ENCODE measurements around the gene IGFN1.

Gene IGFN1

DNA sequence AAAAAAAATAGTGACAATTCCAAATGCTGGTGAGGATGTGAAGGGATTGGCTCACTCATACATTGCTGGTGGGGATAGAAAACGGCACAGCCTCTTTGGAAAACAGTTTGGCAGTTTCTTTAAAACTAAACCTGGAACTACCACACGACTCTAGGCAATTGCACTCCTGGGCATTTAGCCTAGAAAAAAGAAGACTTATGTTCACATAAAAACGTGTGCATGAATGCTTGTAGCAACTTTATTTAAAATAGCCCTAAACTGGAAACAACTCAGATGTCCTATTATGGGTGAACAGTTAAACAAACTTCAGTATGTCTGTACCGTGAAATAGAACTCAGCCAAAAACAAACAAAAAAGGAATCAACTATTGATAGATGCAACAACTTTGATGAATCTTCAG lies 26.9 kb upstream of the IGFN1 start:
- FAIRE-seq (peak; percentile 77), DNase-seq (ENCODE audit: insufficient read length, low spot score) (no peak)
- TF ChIP-seq, protein P1, sequence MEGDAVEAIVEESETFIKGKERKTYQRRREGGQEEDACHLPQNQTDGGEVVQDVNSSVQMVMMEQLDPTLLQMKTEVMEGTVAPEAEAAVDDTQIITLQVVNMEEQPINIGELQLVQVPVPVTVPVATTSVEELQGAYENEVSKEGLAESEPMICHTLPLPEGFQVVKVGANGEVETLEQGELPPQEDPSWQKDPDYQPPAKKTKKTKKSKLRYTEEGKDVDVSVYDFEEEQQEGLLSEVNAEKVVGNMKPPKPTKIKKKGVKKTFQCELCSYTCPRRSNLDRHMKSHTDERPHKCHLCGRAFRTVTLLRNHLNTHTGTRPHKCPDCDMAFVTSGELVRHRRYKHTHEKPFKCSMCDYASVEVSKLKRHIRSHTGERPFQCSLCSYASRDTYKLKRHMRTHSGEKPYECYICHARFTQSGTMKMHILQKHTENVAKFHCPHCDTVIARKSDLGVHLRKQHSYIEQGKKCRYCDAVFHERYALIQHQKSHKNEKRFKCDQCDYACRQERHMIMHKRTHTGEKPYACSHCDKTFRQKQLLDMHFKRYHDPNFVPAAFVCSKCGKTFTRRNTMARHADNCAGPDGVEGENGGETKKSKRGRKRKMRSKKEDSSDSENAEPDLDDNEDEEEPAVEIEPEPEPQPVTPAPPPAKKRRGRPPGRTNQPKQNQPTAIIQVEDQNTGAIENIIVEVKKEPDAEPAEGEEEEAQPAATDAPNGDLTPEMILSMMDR (IDR thresholded peaks at IDR 0.05; ENCODE audit: insufficient read depth, missing control alignments): no peak

DNA sequence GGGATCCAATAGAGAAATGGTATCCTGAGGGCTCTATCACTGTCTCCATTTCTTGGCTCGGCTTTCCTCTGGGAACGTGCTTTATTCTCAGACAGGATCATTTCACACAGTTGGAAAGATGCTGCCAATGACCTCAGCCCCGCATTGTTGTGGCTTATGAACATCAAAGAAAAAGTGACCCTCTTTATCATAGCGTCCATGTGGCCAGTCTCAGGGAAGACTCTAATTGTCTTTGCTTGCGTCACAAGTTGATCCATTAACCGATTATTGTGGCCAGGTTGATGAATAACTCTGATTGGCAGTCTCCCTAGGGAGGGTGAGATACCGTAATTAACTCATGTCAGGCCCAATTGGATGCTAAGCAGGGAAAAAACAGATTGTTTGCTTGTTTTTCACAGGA lies 26.0 kb upstream of the IGFN1 start:
- DNase-seq (ENCODE audit: insufficient read length, low spot score): no peak
- peak; percentile 96 for FAIRE-seq

DNA sequence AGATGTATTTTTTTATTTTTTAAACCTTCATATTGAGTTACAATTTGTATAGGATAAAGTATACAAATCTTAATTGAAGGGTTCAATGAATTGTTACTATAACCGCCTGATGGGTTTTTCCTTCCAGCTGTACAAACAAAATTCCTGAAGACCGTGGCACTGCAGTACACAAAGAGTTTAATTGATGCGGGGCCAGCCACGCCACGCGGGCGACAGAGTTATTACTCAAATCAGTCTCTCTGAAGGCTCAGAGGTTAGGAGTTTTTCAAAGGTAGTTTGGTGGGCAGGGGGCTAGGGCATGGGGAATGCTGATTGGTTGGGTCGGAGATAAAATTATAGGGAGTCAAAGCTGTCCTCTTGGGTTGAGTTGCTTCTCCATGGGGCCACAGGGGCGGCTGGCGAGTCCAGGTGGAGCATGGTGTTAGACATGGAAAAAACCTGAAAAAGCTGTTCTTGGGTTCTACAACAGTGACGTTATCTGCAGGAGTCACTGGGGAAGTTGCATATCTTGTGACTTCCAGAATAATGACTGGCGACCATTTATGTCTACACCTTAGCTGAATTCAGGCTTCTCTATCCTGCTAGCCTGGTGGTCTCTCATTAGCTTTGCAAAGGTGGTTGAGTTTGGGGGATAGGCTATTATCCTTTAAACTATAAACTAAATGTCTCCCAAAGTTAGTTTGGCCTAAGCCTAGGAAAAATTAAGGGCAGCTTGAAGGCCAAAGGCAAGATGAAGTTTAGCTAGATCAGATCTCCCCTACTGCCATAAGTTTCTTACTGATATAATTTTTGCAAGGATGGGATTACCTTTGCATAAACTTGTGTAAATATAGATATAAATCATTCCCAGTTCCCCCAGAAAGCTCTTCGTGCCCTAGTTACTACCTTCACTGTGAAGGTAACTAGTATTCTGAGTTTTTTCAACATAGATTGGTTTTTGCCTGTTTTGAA lies 23.3 kb upstream of the IGFN1 start:
- FAIRE-seq (no peak), DNase-seq (ENCODE audit: insufficient read length, low spot score) (no peak)
- TF ChIP-seq, protein P1 (IDR thresholded peaks at IDR 0.05; ENCODE audit: insufficient read depth, missing control alignments): no peak

More for the DNA sequence above, 26.0 kb upstream of the IGFN1 start:
- TF ChIP-seq, protein P1 (IDR thresholded peaks at IDR 0.05; ENCODE audit: insufficient read depth, missing control alignments): no peak

DNA sequence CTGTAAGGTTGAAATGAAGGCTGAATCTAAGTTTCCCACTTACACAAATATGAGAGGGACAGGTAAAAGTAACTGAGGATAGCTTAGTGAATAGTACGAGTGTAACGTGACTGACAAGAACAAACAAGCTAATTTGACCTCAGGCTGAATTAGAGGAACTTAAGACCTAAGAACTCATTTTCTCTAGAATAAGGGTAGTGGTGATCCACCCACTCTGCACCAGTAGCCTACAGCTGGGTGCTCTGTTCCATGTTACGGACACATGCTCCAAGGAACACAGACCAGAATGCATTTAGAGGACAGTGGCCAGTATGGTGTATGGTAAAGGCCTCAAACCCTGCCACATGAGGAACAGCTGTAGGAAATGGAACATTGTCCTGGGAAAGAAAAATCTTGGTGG lies 21.4 kb upstream of the IGFN1 start:
- TF ChIP-seq, protein P1 (IDR thresholded peaks at IDR 0.05; ENCODE audit: insufficient read depth, missing control alignments): no peak
- no peak for DNase-seq (ENCODE audit: insufficient read length, low spot score)
- peak; percentile 46 for FAIRE-seq

DNA sequence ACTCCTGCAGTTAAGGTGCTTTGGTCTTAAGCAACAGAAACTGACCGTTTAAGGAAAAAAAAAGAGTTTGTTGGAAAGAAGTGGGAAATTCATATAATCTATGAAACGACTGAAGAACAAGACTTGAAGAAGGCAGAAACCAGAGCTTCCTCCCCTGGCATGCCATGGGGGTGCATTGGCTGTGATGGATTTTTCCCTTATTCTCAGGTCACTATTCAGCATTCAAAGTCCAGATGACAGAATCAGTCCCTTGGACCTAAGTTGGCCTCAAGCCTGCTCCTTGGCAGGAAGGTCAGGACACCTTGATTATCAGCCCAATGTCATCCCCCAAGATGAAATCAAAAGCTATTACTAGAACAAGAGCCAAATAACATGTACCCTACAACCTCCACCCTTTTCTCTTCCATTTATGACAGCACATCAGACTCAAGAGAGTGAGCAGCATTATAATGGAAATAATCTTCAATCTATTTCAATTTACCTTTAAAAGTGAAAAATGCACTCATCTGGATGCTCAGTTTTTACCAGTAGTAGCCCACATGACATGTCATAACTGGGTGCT lies 20.6 kb upstream of the IGFN1 start:
- TF ChIP-seq, protein P1 (IDR thresholded peaks at IDR 0.05; ENCODE audit: insufficient read depth, missing control alignments): no peak
- DNase-seq (ENCODE audit: insufficient read length, low spot score) (no peak), FAIRE-seq (no peak)

DNA sequence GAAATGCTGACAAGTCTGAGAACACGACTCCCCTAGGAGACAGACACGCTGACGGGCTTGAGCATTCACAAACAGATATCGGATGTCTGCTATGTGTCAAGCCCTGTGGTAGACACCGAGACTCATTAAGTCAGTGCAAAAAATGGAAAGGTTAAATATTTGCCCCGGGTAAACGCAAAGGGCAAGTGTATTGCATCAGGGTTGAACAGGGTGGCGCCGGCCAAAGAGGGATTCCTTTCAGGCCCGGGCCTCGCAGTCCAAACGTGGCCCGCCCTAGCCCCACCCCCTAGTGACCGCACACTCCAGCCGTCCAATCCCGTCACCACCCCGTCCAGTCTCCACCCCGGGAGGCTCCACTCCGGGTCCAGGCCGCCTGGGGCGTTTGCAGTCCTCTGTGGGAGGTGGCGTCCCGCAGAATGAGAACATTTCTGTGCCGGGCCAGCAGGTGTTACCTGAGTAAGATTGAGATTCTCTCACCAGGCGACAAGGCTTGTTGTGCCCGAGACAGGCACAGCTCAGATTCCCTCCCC lies 20.0 kb upstream of the IGFN1 start:
- TF ChIP-seq, protein P1 (IDR thresholded peaks at IDR 0.05; ENCODE audit: insufficient read depth, missing control alignments): no peak
- DNase-seq (ENCODE audit: insufficient read length, low spot score) (peak; percentile 90), FAIRE-seq (peak; percentile 46)

Measured in D721Med (cell line).